H1 (cell line): Measurements from ENCODE around the gene HMCN1. TPM values are rescaled to one million over a fixed set of nuclear protein-coding genes. Genes with fewer than 3 reads are reported as not detected.
A peak's percentile ranks its signal among the peaks of the same experiment; 100 is the strongest.

ENCODE experiments used
- CTCF ChIA-PET: fragments of 300-600 bp; sonication (Branson Sonifier 250); formaldehyde crosslinking; loops from one replicate; lab custom pipeline; 2021; ENCODE audit not compliant: partially characterized antibody; lab: Charles Lee
- POLR2A ChIA-PET: fragments of 300-600 bp; sonication (Branson Sonifier 250); formaldehyde crosslinking; loops from one replicate; lab custom pipeline; 2021; ENCODE audit warnings: inconsistent platforms; ENCODE audit not compliant: partially characterized antibody; lab: Charles Lee
- DNase-seq, 2 experiments: peaks; one replicate each; pipeline versions ENCODE4 v3.0.0 to v3.0.0-alpha.2; 2010 to 2022; ENCODE audit warnings: low spot score in 2 of 2, low read depth in 1 of 2, mixed read lengths in 1 of 2
- FAIRE-seq: peaks from 2 replicates; lab custom pipeline; 2011; peaks lifted over from hg19 to GRCh38; lab: Jason Lieb, UNC
- H2AFZ ChIP-seq: 2 replicates; pipeline ENCODE4 v1.8.1; 2012; ENCODE audit warnings: low read length, inconsistent platforms
- H2AK5ac ChIP-seq: 2 replicates; pipeline ENCODE4 v1.6.1; 2013; ENCODE audit warnings: low read depth, low read length
- H2BK120ac ChIP-seq: replicated peaks from 2 replicates; pipeline ENCODE3; 2013; ENCODE audit warnings: low read depth, low read length, inconsistent platforms
- H2BK12ac ChIP-seq: 2 replicates; pipeline ENCODE4 v1.6.1; 2013; ENCODE audit warnings: low read depth, low read length
- H2BK15ac ChIP-seq: 2 replicates; pipeline ENCODE4 v1.6.1; 2013; ENCODE audit warnings: low read length
- H2BK20ac ChIP-seq: 2 replicates; pipeline ENCODE4 v1.6.1; 2013; ENCODE audit warnings: low read length
- H2BK5ac ChIP-seq: 2 replicates; pipeline ENCODE4 v1.6.1; 2013; ENCODE audit warnings: low read depth, low read length
- H3K14ac ChIP-seq: 2 replicates; pipeline ENCODE4 v1.6.1; 2013; ENCODE audit warnings: inconsistent platforms; ENCODE audit not compliant: insufficient read length
- H3K18ac ChIP-seq: 2 replicates; pipeline ENCODE4 v1.6.1; 2013; ENCODE audit warnings: low read length; ENCODE audit errors: extremely low read depth
- H3K23ac ChIP-seq: 2 replicates; pipeline ENCODE4 v1.6.1; 2013; ENCODE audit warnings: inconsistent platforms; ENCODE audit not compliant: insufficient read length
- H3K23me2 ChIP-seq: 2 replicates; pipeline ENCODE4 v1.6.1; 2013; ENCODE audit warnings: low read depth, low read length
- H3K27ac ChIP-seq: 2 replicates; pipeline ENCODE4 v1.6.1; 2011; ENCODE audit warnings: low read depth, low read length, inconsistent platforms
- H3K27me3 ChIP-seq, 4 experiments: replicated peaks in 1 of 4; 1 replicate in 1 of 4; 2 replicates in 3 of 4; pipeline versions ENCODE4 v1.6.1 to v1.8.1; 2011 to 2013; ENCODE audit warnings: low read length in 3 of 4, mild to moderate bottlenecking in 3 of 4, inconsistent platforms in 2 of 4, mixed read lengths in 2 of 4, moderate library complexity in 1 of 4; ENCODE audit not compliant: control insufficient read depth in 3 of 4, insufficient read depth in 3 of 4; ENCODE audit errors: extremely low read depth in 1 of 4
- H3K36me3 ChIP-seq, 4 experiments: 2 replicates each; pipeline versions ENCODE4 v1.6.1 to v1.8.1; 2011 to 2013; ENCODE audit warnings: mild to moderate bottlenecking in 4 of 4, low read length in 3 of 4, moderate library complexity in 2 of 4, control low read depth in 1 of 4, inconsistent platforms in 1 of 4; ENCODE audit not compliant: insufficient read depth in 4 of 4, control insufficient read depth in 2 of 4
- H3K4ac ChIP-seq: replicated peaks from 2 replicates; pipeline ENCODE3; 2013; ENCODE audit warnings: low read length, low read depth, mixed read lengths, inconsistent platforms; ENCODE audit not compliant: insufficient read length
- H3K4me1 ChIP-seq, 4 experiments: replicated peaks in 1 of 4; 1 replicate in 1 of 4; 2 replicates in 3 of 4; pipeline versions ENCODE4 v1.6.1 to v1.8.1; 2011 to 2013; ENCODE audit warnings: low read length in 3 of 4, inconsistent platforms in 2 of 4, mixed read lengths in 1 of 4; ENCODE audit not compliant: insufficient read depth in 4 of 4, control insufficient read depth in 3 of 4
- H3K4me2 ChIP-seq, 2 experiments: 2 replicates each; pipeline versions ENCODE4 v1.6.1 to v1.8.1; 2011 to 2013; ENCODE audit warnings: low read depth in 2 of 2, low read length in 2 of 2, control low read depth in 1 of 2, inconsistent platforms in 1 of 2, mild to moderate bottlenecking in 1 of 2; ENCODE audit not compliant: insufficient read depth in 1 of 2
- H3K4me3 ChIP-seq, 4 experiments: fragments of 200-600, 300-600 bp in 1 of 4; sonication (generic), shearing (Covaris generic), sonication (Bioruptor Twin) in 1 of 4; 2 replicates each; pipeline versions ENCODE4 v1.5.1 to v1.8.1; 2011 to 2016; ENCODE audit warnings: low read length in 4 of 4, low read depth in 3 of 4, control low read depth in 2 of 4, inconsistent platforms in 2 of 4, mild to moderate bottlenecking in 2 of 4, mixed read lengths in 1 of 4, moderate library complexity in 1 of 4; ENCODE audit not compliant: insufficient read depth in 2 of 4; ENCODE audit errors: extremely low read depth in 1 of 4
- H3K56ac ChIP-seq: replicated peaks from 2 replicates; pipeline ENCODE3; 2013; ENCODE audit warnings: low read depth, mild to moderate bottlenecking, mixed read lengths, low read length, inconsistent platforms; ENCODE audit not compliant: insufficient read length
- H3K79me1 ChIP-seq: 2 replicates; pipeline ENCODE4 v1.6.1; 2013; ENCODE audit warnings: low read depth, low read length, control low read depth
- H3K79me2 ChIP-seq, 2 experiments: 2 replicates each; pipeline versions ENCODE4 v1.6.1 to v1.8.1; 2012 to 2013; ENCODE audit warnings: low read length in 2 of 2, mild to moderate bottlenecking in 2 of 2, inconsistent platforms in 1 of 2; ENCODE audit not compliant: insufficient read depth in 2 of 2, control insufficient read depth in 1 of 2
- H3K9ac ChIP-seq, 4 experiments: replicated peaks in 1 of 4; 1 replicate in 1 of 4; 2 replicates in 3 of 4; pipeline versions ENCODE4 v1.6.1 to v1.8.1; 2011 to 2013; ENCODE audit warnings: low read depth in 3 of 4, low read length in 3 of 4, control low read depth in 2 of 4, mild to moderate bottlenecking in 2 of 4, moderate library complexity in 2 of 4, inconsistent platforms in 1 of 4; ENCODE audit errors: extremely low read depth in 1 of 4
- H3K9me3 ChIP-seq, 2 experiments: 2 replicates each; pipeline versions ENCODE4 v1.6.1 to v1.8.1; 2012 to 2013; ENCODE audit warnings: mild to moderate bottlenecking in 2 of 2, moderate library complexity in 2 of 2, control low read depth in 1 of 2, inconsistent platforms in 1 of 2, low read depth in 1 of 2, low read length in 1 of 2, mixed read lengths in 1 of 2; ENCODE audit not compliant: insufficient read depth in 2 of 2
- H4K20me1 ChIP-seq, 2 experiments: replicated peaks in 1 of 2; 2 replicates each; pipeline versions ENCODE3 to v1.8.1; 2011 to 2013; ENCODE audit warnings: inconsistent platforms in 2 of 2, low read length in 2 of 2, mild to moderate bottlenecking in 1 of 2; ENCODE audit not compliant: insufficient read depth in 2 of 2, control insufficient read depth in 1 of 2
- H4K5ac ChIP-seq: 2 replicates; pipeline ENCODE4 v1.6.1; 2013; ENCODE audit warnings: low read length, low read depth, mixed read lengths, inconsistent platforms; ENCODE audit not compliant: insufficient read length
- H4K8ac ChIP-seq: 2 replicates; pipeline ENCODE4 v1.8.0; 2013; ENCODE audit warnings: mild to moderate bottlenecking, moderate library complexity, low read length, inconsistent platforms; ENCODE audit not compliant: insufficient read depth; ENCODE audit errors: extremely low read depth
- H4K91ac ChIP-seq: replicated peaks from 2 replicates; pipeline ENCODE3; 2013; ENCODE audit warnings: low read length, mixed read lengths, inconsistent platforms; ENCODE audit not compliant: insufficient read length
- BCL11A ChIP-seq, 2 experiments: IDR thresholded peaks; one replicate each; pipeline ENCODE4 v1.6.1; 2011; ENCODE audit warnings: low read depth in 2 of 2, low read length in 2 of 2, mild to moderate bottlenecking in 2 of 2
- CBX8 ChIP-seq: fragments of 300-800, 300-1000 bp; sonication (generic); IDR thresholded peaks from 2 replicates; pipeline ENCODE4 v1.7.1; 2016; ENCODE audit warnings: low read depth, low read length, borderline replicate concordance
- EGR1 ChIP-seq: IDR thresholded peaks from 2 replicates; pipeline ENCODE4 v1.6.1; 2011; ENCODE audit warnings: low read depth, low read length, borderline replicate concordance
- RBBP5 ChIP-seq: IDR thresholded peaks from 2 replicates; pipeline ENCODE4 v1.7.1; 2012; ENCODE audit warnings: low read depth, mild to moderate bottlenecking, inconsistent platforms, low read length, moderate library complexity, borderline replicate concordance
- SP1 ChIP-seq: IDR thresholded peaks from 2 replicates; pipeline ENCODE4 v1.6.1; 2011; ENCODE audit warnings: low read depth, low read length
- SRF ChIP-seq: IDR thresholded peaks from 2 replicates; pipeline ENCODE4 v1.6.1; 2011; ENCODE audit warnings: mild to moderate bottlenecking, low read depth, low read length, moderate library complexity
- WGBS, 2 experiments: shearing (Covaris generic) in 1 of 2; methylation state at CpG; one replicate each; pipeline versions ENCODE4 v1.1.6 to v1.1.7; 2013 to 2015; ENCODE audit warnings: low lambda C conversion rate in 2 of 2, mixed read lengths in 2 of 2, inconsistent platforms in 1 of 2, low coverage in 1 of 2, missing lambda C conversion rate in 1 of 2; ENCODE audit not compliant: insufficient replicate concordance in 2 of 2, insufficient coverage in 1 of 2, insufficient read length in 1 of 2; ENCODE audit errors: extremely low coverage in 1 of 2, missing lambda C conversion rate in 1 of 2; 5-methylcytosine and 5-hydroxymethylcytosine counted together
- polyA plus RNA-seq, 7 experiments: library from polyadenylated mRNA; depleted of rRNA in 3 of 7; stranded (reverse) in 5 of 7; unstranded in 2 of 7; fragments of >200 nt in 5 of 7; fragments of 200-250 nt in 2 of 7; gene quantifications; 1 replicate in 5 of 7; 2 replicates in 1 of 7; 4 replicates in 1 of 7; pipeline versions ENCODE4 v1.2.1 to v1.2.3, GENCODE V29; 2011 to 2013; ENCODE audit warnings: missing spikeins in 2 of 7, mixed read lengths in 2 of 7
- total RNA-seq: library from RNA; stranded (reverse); fragmentation: NEBNext Ultra II Directional; extraction: Animal tissue kit (Norgen Biotek cat#: 25700); gene quantifications from 2 replicates; pipeline ENCODE4 v1.2.1, GENCODE V29; 2021
- TF ChIP-seq, protein P1 (sequence below), 3 experiments: IDR thresholded peaks; 1 replicate in 2 of 3; 2 replicates in 1 of 3; pipeline versions ENCODE4 v1.5.1 to v1.6.1; 2011; ENCODE audit warnings: low read length in 3 of 3, mild to moderate bottlenecking in 3 of 3, inconsistent platforms in 2 of 3, low read depth in 1 of 3, moderate library complexity in 1 of 3; ENCODE audit not compliant: insufficient read depth in 1 of 3; ENCODE audit errors: control extremely low read depth in 1 of 3
- TF ChIP-seq, protein P2 (sequence below): IDR thresholded peaks from 2 replicates; pipeline ENCODE4 v1.6.1; 2011; ENCODE audit warnings: low read depth, mild to moderate bottlenecking, low read length; ENCODE audit not compliant: insufficient read depth

HMCN1 gene
- total and polyA plus RNA-seq, 2 of the 8 experiments (the other 6 are each of a cell fraction or from before 2014, with no cell fraction given): 13.8 to 14.6 TPM

DNA sequence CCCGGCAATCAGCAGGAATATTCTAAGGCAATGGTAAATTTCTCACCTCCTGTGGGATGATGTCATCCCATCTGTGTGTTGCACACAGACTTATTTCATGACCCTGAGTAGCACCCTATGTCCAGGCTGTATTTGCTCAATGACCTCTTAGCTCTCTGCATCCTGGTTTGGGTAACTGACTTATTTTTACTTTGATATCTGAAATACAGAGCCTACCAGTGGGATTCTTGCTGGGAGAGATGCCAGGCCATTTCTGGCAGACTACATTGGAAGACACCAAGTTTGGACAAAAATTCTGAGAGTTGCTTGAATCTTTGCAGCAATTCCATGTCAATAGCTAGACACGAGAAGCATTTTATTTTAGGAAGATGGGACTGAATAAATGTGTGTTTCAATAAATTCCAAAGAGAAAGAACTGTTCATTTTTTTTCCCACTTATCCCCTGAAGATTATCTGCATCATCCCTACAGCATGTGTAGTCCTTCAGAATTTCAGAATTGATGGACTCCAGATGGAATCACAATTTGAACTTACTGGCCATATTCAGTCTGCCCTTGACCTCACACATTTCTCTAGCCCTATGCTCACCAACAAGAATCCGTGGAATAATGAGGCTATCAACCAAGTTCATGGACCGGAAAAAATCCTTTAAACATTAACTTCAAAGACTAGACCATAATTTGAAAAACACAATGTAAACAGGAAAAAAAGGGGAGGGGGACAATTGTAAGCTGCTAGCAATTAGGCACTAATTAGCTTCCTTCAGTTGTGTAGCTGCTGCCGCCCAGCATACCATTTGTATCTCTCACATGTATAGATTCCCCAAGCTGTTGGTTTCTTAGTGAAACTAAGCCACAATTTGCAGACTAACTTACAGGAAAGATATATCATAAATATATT, 226.5 kb downstream of the HMCN1 start:
- peak overlapping the region; percentile 82 for H4K91ac ChIP-seq
- no peak overlapping the region for H3K4me3 ChIP-seq
- TF ChIP-seq RBBP5 (no peak), SRF (no peak), EGR1 (no peak), CBX8 (no peak), SP1 (no peak), BCL11A (IDR thresholded peaks at IDR 0.05; ENCODE audit: low read depth in 2 of 2, low read length in 2 of 2) (no peak)
- TF ChIP-seq, protein P1, sequence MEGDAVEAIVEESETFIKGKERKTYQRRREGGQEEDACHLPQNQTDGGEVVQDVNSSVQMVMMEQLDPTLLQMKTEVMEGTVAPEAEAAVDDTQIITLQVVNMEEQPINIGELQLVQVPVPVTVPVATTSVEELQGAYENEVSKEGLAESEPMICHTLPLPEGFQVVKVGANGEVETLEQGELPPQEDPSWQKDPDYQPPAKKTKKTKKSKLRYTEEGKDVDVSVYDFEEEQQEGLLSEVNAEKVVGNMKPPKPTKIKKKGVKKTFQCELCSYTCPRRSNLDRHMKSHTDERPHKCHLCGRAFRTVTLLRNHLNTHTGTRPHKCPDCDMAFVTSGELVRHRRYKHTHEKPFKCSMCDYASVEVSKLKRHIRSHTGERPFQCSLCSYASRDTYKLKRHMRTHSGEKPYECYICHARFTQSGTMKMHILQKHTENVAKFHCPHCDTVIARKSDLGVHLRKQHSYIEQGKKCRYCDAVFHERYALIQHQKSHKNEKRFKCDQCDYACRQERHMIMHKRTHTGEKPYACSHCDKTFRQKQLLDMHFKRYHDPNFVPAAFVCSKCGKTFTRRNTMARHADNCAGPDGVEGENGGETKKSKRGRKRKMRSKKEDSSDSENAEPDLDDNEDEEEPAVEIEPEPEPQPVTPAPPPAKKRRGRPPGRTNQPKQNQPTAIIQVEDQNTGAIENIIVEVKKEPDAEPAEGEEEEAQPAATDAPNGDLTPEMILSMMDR (IDR thresholded peaks at IDR 0.05; ENCODE audit: control extremely low read depth in 1 of 3, insufficient read depth in 1 of 3, low read depth in 1 of 3, low read length in 3 of 3): no peak
- TF ChIP-seq, protein P2, sequence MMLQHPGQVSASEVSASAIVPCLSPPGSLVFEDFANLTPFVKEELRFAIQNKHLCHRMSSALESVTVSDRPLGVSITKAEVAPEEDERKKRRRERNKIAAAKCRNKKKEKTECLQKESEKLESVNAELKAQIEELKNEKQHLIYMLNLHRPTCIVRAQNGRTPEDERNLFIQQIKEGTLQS: no peak
- H2BK12ac ChIP-seq: no peak overlapping the region
- no peak overlapping the region for H2AK5ac ChIP-seq
- H3K79me2 ChIP-seq: no peaks in the 10 kb centered on the region
- no peaks in the 10 kb centered on the region for H3K27me3 ChIP-seq
- H4K20me1 ChIP-seq: no peaks in the 10 kb centered on the region
- H4K5ac ChIP-seq: no peak overlapping the region
- H3K23me2 ChIP-seq: no peaks in the 10 kb centered on the region; the same call in 1 of the 2 replicates
- no peak overlapping the region for H3K14ac ChIP-seq
- no peak overlapping the region; the same call in 1 of the 2 replicates for H2BK20ac ChIP-seq
- H3K4me2 ChIP-seq: no peak overlapping the region
- no peaks in the 10 kb centered on the region for H3K36me3 ChIP-seq
- no peak overlapping the region for H2BK5ac ChIP-seq
- FAIRE-seq (no peak), DNase-seq (no peak)
- H3K4me1 ChIP-seq: peaks cover 0 to 3% (median 0%) of the 10 kb centered on the region in 4 experiments; a peak in 1 of 7 replicates
- H2BK120ac ChIP-seq: no peak overlapping the region
- H2AFZ ChIP-seq: no peak overlapping the region
- H3K79me1 ChIP-seq: no peaks in the 10 kb centered on the region
- H3K18ac ChIP-seq: no peak overlapping the region
- no peak overlapping the region for H3K9ac ChIP-seq
- H3K9me3 ChIP-seq: no peaks in the 10 kb centered on the region
- 92% methylated on average over 5 of the region's 5 CpGs; no CpG with 5 or more reads in 1 of the 2 experiments for WGBS, 2 experiments
- no peak overlapping the region for H2BK15ac ChIP-seq
- no peak overlapping the region for H3K23ac ChIP-seq
- ChIA-PET CTCF (interaction anchor here (0.6 kb wide), 1 partner anchor 139 kb away, joined by 6 read pairs; no protein-coding TSS in a partner anchor), POLR2A (no interaction called here)
- no peak overlapping the region for H3K27ac ChIP-seq
- no peak overlapping the region for H3K56ac ChIP-seq
- H4K8ac ChIP-seq: no peak overlapping the region
- H3K4ac ChIP-seq: no peak overlapping the region
